GM18507 (cell line): ENCODE measurements around the gene ELMOD3.
"Not testable (repeated sequence)": the region's sequence is repeated elsewhere in the genome, so short reads cannot be mapped to it uniquely, and the experiment has no call there.

Experiments used
- DNase-seq: peaks from one replicate; pipeline ENCODE4 v3.0.0; 2011; ENCODE audit warnings: low read depth; ENCODE audit not compliant: insufficient read length; ENCODE audit errors: extremely low spot score
- FAIRE-seq: peaks from 2 replicates; lab custom pipeline; 2011; peaks lifted over from hg19 to GRCh38; lab: Jason Lieb, UNC

Gene ELMOD3

GRCh38 chr2:85362653-85363387 lies 8.3 kb downstream of the ELMOD3 start:
- FAIRE-seq, DNase-seq: not testable (repeated sequence)

GRCh38 chr2:85367180-85367579 lies 12.6 kb downstream of the ELMOD3 start:
- FAIRE-seq (no peak), DNase-seq (no peak)

GRCh38 chr2:85368921-85369320 lies 14.4 kb downstream of the ELMOD3 start:
- FAIRE-seq: no peak

GRCh38 chr2:85369500-85369899 lies 14.9 kb downstream of the ELMOD3 start:
- DNase-seq (no peak), FAIRE-seq (no peak)

More at GRCh38 chr2:85368921-85369320, 14.4 kb downstream of the ELMOD3 start:
- DNase-seq: no peak

GRCh38 chr2:85371045-85371444 lies 16.5 kb downstream of the ELMOD3 start:
- FAIRE-seq: no peak

GRCh38 chr2:85376291-85377065 lies 21.9 kb downstream of the ELMOD3 start:
- DNase-seq: no peak
- no peak for FAIRE-seq

More at GRCh38 chr2:85371045-85371444, 16.5 kb downstream of the ELMOD3 start:
- DNase-seq: no peak

- DNase-seq (no peak), FAIRE-seq (no peak)
These were observed 22.5 kb downstream of the ELMOD3 start for GRCh38 chr2:85377083-85377482.

- DNase-seq (no peak), FAIRE-seq (no peak)
These were observed 23.7 kb downstream of the ELMOD3 start for GRCh38 chr2:85378257-85378656.

GRCh38 chr2:85380048-85380447 lies 25.5 kb downstream of the ELMOD3 start:
- DNase-seq (no peak), FAIRE-seq (no peak)

GRCh38 chr2:85383151-85383550 lies 28.6 kb downstream of the ELMOD3 start:
- not testable (repeated sequence) for FAIRE-seq

GRCh38 chr2:85383850-85384249 lies 29.3 kb downstream of the ELMOD3 start:
- FAIRE-seq: no peak
- no peak for DNase-seq

More at GRCh38 chr2:85383151-85383550, 28.6 kb downstream of the ELMOD3 start:
- not testable (repeated sequence) for DNase-seq

GRCh38 chr2:85385746-85386145 lies 31.2 kb downstream of the ELMOD3 start:
- no peak for FAIRE-seq
- DNase-seq: no peak

GRCh38 chr2:85387754-85388153 lies 33.2 kb downstream of the ELMOD3 start:
- DNase-seq (no peak), FAIRE-seq (no peak)

GRCh38 chr2:85388878-85389538 lies 34.4 kb downstream of the ELMOD3 start:
- DNase-seq (no peak), FAIRE-seq (no peak)

- DNase-seq (no peak), FAIRE-seq (peak; percentile 54)
These were observed 36.5 kb downstream of the ELMOD3 start for GRCh38 chr2:85390941-85391669.

- DNase-seq (no peak), FAIRE-seq (no peak)
These were observed 39.3 kb downstream of the ELMOD3 start for GRCh38 chr2:85393836-85394235.

GRCh38 chr2:85394261-85394681 lies 39.7 kb downstream of the ELMOD3 start:
- FAIRE-seq (no peak), DNase-seq (no peak)

GRCh38 chr2:85394976-85395375 lies 40.4 kb downstream of the ELMOD3 start:
- FAIRE-seq: no peak
- DNase-seq: no peak

- FAIRE-seq: no peak
- DNase-seq: no peak
These were observed 41.4 kb downstream of the ELMOD3 start for GRCh38 chr2:85395912-85396475.
